Measurements from ENCODE around the gene HOXC12. TPM values are rescaled to one million over a fixed set of nuclear protein-coding genes. Genes with fewer than 3 reads are reported as not detected.

HOXC12 gene
- total RNA-seq, 1 experiment from 2014 or later, result 5.1 TPM

DNA sequence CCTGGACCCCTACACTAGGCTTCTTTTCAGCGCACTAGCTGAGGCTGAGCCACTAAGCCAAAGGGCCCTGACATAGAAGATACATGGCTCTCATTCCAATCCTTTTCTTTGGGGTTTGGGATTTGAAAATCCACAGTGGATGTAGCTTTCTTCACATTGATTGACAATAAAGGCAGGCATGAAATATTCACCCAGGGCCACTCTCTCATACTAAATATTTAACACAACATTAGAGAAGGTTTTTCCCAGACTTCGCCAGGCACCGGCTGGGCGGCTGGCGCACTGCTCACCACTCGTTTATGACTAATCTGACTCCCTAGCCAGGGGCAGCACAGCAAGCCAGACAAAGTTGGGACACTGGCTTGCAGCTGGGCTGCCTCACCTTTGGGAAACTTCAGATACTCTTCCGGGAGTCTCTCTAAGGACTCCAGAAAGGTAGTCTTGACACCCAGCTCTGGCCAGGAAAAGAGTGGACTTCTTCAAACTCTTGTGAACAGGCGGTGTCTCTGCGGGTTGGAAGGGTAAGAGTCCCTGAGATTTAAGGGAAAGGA lies 17.5 kb downstream of the HOXC12 start:
- no peak for DNase-seq (ENCODE audit: low read depth, low spot score)
- no peak for TF ChIP-seq SIN3A (IDR thresholded peaks at IDR 0.05; ENCODE audit: borderline replicate concordance, insufficient read depth, low read depth, low read length)
- TF ChIP-seq, protein P1, sequence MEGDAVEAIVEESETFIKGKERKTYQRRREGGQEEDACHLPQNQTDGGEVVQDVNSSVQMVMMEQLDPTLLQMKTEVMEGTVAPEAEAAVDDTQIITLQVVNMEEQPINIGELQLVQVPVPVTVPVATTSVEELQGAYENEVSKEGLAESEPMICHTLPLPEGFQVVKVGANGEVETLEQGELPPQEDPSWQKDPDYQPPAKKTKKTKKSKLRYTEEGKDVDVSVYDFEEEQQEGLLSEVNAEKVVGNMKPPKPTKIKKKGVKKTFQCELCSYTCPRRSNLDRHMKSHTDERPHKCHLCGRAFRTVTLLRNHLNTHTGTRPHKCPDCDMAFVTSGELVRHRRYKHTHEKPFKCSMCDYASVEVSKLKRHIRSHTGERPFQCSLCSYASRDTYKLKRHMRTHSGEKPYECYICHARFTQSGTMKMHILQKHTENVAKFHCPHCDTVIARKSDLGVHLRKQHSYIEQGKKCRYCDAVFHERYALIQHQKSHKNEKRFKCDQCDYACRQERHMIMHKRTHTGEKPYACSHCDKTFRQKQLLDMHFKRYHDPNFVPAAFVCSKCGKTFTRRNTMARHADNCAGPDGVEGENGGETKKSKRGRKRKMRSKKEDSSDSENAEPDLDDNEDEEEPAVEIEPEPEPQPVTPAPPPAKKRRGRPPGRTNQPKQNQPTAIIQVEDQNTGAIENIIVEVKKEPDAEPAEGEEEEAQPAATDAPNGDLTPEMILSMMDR (IDR thresholded peaks at IDR 0.05), result no peak
- TF ChIP-seq TCF7L2 (IDR thresholded peaks at IDR 0.05; ENCODE audit: low read depth, low read length), result no peak
- TF ChIP-seq POLR2AphosphoS5 (IDR thresholded peaks at IDR 0.05; ENCODE audit: low read depth, low read length), result no peak
- TF ChIP-seq, protein P2, sequence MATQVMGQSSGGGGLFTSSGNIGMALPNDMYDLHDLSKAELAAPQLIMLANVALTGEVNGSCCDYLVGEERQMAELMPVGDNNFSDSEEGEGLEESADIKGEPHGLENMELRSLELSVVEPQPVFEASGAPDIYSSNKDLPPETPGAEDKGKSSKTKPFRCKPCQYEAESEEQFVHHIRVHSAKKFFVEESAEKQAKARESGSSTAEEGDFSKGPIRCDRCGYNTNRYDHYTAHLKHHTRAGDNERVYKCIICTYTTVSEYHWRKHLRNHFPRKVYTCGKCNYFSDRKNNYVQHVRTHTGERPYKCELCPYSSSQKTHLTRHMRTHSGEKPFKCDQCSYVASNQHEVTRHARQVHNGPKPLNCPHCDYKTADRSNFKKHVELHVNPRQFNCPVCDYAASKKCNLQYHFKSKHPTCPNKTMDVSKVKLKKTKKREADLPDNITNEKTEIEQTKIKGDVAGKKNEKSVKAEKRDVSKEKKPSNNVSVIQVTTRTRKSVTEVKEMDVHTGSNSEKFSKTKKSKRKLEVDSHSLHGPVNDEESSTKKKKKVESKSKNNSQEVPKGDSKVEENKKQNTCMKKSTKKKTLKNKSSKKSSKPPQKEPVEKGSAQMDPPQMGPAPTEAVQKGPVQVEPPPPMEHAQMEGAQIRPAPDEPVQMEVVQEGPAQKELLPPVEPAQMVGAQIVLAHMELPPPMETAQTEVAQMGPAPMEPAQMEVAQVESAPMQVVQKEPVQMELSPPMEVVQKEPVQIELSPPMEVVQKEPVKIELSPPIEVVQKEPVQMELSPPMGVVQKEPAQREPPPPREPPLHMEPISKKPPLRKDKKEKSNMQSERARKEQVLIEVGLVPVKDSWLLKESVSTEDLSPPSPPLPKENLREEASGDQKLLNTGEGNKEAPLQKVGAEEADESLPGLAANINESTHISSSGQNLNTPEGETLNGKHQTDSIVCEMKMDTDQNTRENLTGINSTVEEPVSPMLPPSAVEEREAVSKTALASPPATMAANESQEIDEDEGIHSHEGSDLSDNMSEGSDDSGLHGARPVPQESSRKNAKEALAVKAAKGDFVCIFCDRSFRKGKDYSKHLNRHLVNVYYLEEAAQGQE (IDR thresholded peaks at IDR 0.05; ENCODE audit: insufficient read depth in 1 of 2, low read depth in 2 of 2, low read length in 1 of 2), result no peak
- no TSS peak for BruUV-seq (replicated peaks)
- ChIA-PET CTCF (interaction anchor here (0.7 kb wide), 1 partner anchor 147 kb away, joined by 3 read pairs; no protein-coding TSS in a partner anchor), POLR2A (interaction anchor here (0.7 kb wide), 1 partner anchor 193 kb away, joined by 3 read pairs; no protein-coding TSS in a partner anchor)
- Histone ChIP-seq H3K36me3 (ENCODE audit: control insufficient read depth, insufficient read depth, low read length) (no peaks in the 10 kb centered on the region), H3K27me3 (ENCODE audit: control insufficient read depth, insufficient read depth, low read length) (no peaks in the 10 kb centered on the region), H3K4me1 (ENCODE audit: control insufficient read depth, insufficient read depth, low read length) (peaks cover 70% of the 10 kb centered on the region), H3K27ac (ENCODE audit: low read length) (peak overlapping the region; percentile 100), H3K4me3 (ENCODE audit: low read depth in 2 of 2, low read length in 2 of 2) (peak overlapping the region; percentile 77 to 85), H3K9me3 (ENCODE audit: control insufficient read depth, insufficient read depth, low read depth, low read length) (no peaks in the 10 kb centered on the region)
- peak; percentile 24; the same call in 1 of the 2 replicates for ATAC-seq
- in situ Hi-C loops (cut with HindIII; ENCODE audit: low pct_unique_long_range_greater_than_20kb, low sequenced_read_pairs), result no loop called here
- intact Hi-C loops (cut with micrococcal nuclease; ENCODE audit: unreplicated experiment), result no loop called here

DNA sequence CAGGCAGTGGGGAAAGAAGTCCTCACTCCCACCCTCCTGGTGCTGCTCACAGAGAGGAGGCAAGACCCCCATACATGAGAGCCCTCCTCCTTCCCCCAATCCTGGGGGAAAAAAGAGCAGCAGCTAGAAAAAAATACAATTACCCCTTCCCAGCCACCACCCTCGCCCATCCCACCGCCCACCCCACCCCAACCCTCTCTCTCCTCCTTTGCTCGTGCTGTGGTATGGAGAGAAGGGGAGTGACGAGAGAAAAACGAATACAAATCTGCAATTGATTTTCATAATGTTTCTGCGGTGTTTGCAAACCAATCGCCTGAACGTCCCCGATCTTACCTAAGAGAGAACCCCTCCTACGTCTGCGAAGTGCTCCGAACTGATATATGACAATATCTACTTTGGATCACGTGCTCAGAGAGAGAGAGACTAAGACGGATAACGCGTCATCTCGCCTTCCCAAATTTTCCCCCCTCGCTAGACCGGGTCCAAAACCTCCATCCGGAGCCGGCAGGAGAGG lies 18.1 kb downstream of the HOXC12 start, which contains the start of gene HOXC11:
Gene HOXC11 (plus strand): TSS at position 405 of the 514 bp plus-strand sequence. CDS start 116 bp downstream, outside the sequence.
- H3K27me3 ChIP-seq (ENCODE audit: control insufficient read depth, insufficient read depth, low read length), result no peaks in the 10 kb centered on the region
- ChIA-PET POLR2A (interaction anchor here (0.7 kb wide), 1 partner anchor 20 kb away, joined by 5 read pairs; no protein-coding TSS in a partner anchor), CTCF (interaction anchor here (0.7 kb wide), 1 partner anchor 148 kb away, joined by 3 read pairs; no protein-coding TSS in a partner anchor)
- DNase-seq (ENCODE audit: low read depth, low spot score), result no peak
- peak within 1 kb of the TSS; percentile 100 for H3K27ac ChIP-seq (ENCODE audit: low read length)
- H3K4me3 ChIP-seq (ENCODE audit: low read depth in 2 of 2, low read length in 2 of 2), result peak within 1 kb of the TSS; percentile 77 to 85
- no peaks in the 10 kb centered on the region for H3K36me3 ChIP-seq (ENCODE audit: control insufficient read depth, insufficient read depth, low read length)
- no peak for ATAC-seq
- H3K4me1 ChIP-seq (ENCODE audit: control insufficient read depth, insufficient read depth, low read length), result peaks cover 70% of the 10 kb centered on the region
- no peaks in the 10 kb centered on the region for H3K9me3 ChIP-seq (ENCODE audit: control insufficient read depth, insufficient read depth, low read depth, low read length)
- in situ Hi-C loops (cut with HindIII; ENCODE audit: low pct_unique_long_range_greater_than_20kb, low sequenced_read_pairs) (no loop called here), intact Hi-C loops (cut with micrococcal nuclease; ENCODE audit: unreplicated experiment) (no loop called here)
- no TSS peak for BruUV-seq (replicated peaks)
- TF ChIP-seq SIN3A (IDR thresholded peaks at IDR 0.05; ENCODE audit: borderline replicate concordance, insufficient read depth, low read depth, low read length) (no peak), POLR2AphosphoS5 (IDR thresholded peaks at IDR 0.05; ENCODE audit: low read depth, low read length) (no peak), TCF7L2 (IDR thresholded peaks at IDR 0.05; ENCODE audit: low read depth, low read length) (no peak)
- TF ChIP-seq, protein P2 (IDR thresholded peaks at IDR 0.05; ENCODE audit: insufficient read depth in 1 of 2, low read depth in 2 of 2, low read length in 1 of 2), result no peak
- TF ChIP-seq, protein P1 (IDR thresholded peaks at IDR 0.05), result no peak

Measured in Panc1 (cell line).